Panc1 (cell line): ENCODE data around the gene RAB14.

Source experiments
- POLR2AphosphoS5 ChIP-seq: IDR thresholded peaks from 2 replicates; pipeline ENCODE4 v1.6.1; 2012; ENCODE audit warnings: mild to moderate bottlenecking, low read depth, low read length, moderate library complexity
- REST ChIP-seq, 2 experiments: IDR thresholded peaks; 2 replicates each; pipeline ENCODE4 v1.6.1; 2011 to 2012; ENCODE audit warnings: low read depth in 2 of 2, control low read depth in 1 of 2, low read length in 1 of 2, mild to moderate bottlenecking in 1 of 2, moderate library complexity in 1 of 2; ENCODE audit not compliant: insufficient read depth in 1 of 2
- SIN3A ChIP-seq: IDR thresholded peaks from 2 replicates; pipeline ENCODE4 v1.6.1; 2012; ENCODE audit warnings: low read depth, mild to moderate bottlenecking, low read length, moderate library complexity, borderline replicate concordance; ENCODE audit not compliant: insufficient read depth
- TF ChIP-seq, protein P1 (sequence below): fragments of 450-650 bp; IDR thresholded peaks from 2 replicates; pipeline ENCODE4 v1.5.1; 2017; ENCODE audit warnings: mild to moderate bottlenecking

DNA sequence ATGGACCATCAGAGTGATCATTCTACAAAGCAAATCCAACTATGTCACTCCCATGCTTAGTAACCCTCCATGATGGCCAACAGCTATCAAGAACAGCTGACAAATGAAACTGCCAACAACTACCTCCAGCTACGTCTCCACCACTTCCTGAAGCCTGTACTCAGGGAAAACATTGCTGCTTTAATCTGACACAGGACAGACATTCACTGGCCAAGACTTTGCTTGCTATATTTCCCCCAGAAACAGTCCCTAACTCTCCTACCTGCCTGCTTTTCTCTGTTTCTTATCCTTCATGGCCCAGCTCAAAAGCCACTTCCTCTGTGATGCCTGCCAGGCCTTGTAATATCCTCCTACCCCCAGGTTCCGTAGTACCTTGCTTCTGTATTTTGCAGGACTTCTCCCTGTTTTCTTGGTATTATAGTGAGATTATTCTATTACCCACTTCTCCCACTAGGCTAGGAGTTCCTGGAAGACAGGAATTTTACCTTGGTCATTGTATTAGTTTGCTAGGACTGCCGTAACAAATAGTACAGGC, 14.7 kb upstream of the RAB14 start:
- TF ChIP-seq, protein P1, sequence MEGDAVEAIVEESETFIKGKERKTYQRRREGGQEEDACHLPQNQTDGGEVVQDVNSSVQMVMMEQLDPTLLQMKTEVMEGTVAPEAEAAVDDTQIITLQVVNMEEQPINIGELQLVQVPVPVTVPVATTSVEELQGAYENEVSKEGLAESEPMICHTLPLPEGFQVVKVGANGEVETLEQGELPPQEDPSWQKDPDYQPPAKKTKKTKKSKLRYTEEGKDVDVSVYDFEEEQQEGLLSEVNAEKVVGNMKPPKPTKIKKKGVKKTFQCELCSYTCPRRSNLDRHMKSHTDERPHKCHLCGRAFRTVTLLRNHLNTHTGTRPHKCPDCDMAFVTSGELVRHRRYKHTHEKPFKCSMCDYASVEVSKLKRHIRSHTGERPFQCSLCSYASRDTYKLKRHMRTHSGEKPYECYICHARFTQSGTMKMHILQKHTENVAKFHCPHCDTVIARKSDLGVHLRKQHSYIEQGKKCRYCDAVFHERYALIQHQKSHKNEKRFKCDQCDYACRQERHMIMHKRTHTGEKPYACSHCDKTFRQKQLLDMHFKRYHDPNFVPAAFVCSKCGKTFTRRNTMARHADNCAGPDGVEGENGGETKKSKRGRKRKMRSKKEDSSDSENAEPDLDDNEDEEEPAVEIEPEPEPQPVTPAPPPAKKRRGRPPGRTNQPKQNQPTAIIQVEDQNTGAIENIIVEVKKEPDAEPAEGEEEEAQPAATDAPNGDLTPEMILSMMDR = no peak
- no peak for TF ChIP-seq REST (IDR thresholded peaks at IDR 0.05; ENCODE audit: insufficient read depth in 1 of 2, low read depth in 2 of 2, low read length in 1 of 2)
- no peak for TF ChIP-seq POLR2AphosphoS5
- TF ChIP-seq SIN3A = no peak
